ENCODE data around the gene RRBP1.
"Not testable (repeated sequence)": the region's sequence is repeated elsewhere in the genome, so short reads cannot be mapped to it uniquely, and the experiment has no call there.

Gene RRBP1

DNA sequence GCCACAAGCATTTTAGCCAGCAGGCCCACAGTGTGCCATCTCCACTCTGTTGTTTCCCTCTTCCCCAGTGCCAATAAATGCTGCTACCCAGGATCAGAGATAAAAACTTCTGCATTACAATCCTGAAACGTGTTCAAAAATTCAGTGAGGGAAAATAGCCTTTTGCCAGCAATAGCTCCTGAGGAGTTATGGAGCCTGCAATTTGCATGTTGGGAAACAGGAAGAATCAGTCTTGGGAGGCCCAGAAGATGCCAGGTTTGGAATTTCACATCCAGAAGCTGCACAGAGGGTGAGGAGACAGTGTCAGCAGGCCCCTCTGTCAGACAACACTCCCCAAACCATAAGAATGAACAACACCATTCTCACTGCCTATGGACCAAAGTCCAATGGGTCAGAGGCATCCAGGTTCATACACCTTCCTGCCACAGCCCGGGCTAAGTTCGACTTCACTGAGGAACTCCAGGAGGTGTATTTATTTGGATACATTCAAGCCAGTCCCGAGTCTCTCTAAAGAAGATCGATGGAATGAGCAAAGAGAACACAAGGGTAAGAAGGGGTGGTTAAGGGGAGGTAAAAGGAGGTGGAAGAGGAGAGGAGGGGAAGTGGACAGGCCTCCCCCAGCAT, 20.8 kb downstream of the RRBP1 start:
- no peak for DNase-seq (ENCODE audit: low read depth)

DNA sequence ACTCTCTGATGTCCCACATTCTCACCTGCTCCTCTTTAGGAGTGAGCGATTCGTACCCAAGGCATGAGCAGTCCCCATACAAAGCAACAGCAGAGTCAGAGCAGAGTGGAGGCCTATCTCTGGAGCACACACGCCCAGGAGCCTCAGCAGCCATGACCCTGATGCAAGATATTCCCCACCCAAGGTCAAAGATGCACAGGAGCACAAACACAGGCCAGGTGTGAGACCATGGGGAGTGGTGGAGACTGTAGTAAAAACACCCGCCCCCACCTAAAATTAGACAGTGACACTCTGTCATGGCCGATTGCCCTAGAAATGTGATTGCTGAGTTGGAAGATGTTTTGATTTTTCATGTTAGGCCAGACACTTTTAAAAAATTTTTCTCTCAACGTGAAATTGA, 21.4 kb downstream of the RRBP1 start:
- DNase-seq (ENCODE audit: low read depth), result no peak

DNA sequence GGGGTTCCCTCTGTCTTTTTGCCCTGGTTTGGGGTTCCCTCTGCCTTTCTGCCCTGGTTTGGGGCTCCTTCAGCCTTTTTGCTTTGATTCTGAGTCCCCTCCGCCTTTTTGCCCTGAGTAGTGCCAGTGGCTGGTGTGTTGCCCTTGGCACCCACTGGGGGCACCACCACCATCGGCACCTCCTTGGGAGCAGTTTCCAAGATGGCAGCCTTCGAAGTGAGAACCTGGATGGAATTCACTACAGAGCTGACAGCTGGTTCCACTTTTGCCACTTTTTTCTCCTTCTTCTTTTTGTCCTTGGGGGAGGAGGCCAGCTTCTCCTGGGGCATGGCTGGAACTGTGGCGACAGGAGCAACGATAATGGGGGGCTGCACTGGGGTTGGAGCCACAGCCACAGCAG, 22.2 kb downstream of the RRBP1 start:
- no peak for DNase-seq (ENCODE audit: low read depth)

DNA sequence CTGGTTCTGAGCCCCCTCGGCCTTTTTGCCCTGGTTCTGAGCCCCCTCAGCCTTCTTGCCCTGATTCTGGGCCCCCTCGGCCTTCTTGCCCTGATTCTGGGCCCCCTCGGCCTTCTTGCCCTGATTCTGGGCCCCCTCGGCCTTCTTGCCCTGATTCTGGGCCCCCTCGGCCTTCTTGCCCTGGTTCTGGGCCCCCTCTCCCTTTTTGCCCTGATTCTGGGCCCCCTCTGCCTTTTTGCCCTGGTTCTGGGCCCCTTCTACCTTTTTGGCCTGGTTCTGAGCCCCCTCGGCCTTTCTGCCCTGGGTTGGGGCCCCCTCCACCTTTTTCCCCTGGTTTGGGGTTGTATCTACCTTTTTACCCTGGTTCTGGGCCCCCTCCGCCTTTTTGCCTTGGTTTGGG, 22.7 kb downstream of the RRBP1 start:
- DNase-seq (ENCODE audit: low read depth), result not testable (repeated sequence)

DNA sequence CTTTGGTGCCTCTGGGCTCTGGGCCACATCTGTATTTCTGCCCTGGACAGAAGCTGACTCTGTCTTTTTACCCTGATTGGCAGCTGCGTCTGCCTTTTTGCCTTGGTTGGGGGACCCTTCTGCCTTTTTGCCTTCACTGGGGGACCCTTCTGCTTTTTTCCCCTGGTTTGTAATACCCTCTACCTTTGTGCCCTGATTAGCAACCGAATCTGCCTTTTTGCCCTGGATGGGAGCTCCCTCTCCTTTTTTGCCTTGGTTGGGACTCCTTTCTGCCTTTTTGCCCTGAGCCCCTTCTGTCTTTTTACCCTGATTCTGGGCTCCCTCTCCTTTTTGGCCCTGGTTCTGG, 23.4 kb downstream of the RRBP1 start:
- DNase-seq (ENCODE audit: low read depth), result no peak

DNA sequence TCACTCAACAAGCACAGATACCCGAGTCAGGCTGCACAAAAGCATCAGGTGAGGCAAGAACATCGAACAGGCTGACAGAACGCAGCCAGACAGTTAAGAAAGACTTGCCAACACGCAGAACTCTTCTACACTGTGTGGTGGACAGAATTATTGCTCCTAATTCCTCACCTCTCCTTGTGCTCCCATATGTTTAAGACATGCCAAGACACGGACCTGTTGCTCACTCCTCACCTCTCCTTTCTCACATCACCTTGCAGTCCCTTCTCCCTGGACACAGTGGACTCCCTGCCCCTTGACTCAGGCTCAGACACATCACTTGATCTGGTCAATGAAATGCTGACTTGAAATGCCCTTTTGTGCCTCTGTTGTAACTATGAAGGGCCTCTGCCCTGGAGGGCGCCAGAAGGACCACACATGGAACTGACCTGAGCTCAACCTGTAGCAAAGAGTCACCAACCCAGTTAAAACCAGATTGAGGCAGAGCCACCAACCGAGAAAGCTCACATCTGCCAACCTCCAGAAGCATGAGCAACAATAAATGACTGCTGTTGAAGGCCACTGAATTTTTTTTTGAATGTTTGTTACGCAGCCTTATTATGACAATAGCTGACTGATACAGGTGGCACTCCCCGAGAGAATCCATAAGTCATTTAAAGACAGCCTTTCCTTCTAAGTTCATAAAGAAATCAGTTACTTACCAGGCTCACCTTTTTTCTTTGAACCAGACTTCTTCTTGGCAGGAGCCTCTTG, 24.0 kb downstream of the RRBP1 start:
- DNase-seq (ENCODE audit: low read depth), result no peak

DNA sequence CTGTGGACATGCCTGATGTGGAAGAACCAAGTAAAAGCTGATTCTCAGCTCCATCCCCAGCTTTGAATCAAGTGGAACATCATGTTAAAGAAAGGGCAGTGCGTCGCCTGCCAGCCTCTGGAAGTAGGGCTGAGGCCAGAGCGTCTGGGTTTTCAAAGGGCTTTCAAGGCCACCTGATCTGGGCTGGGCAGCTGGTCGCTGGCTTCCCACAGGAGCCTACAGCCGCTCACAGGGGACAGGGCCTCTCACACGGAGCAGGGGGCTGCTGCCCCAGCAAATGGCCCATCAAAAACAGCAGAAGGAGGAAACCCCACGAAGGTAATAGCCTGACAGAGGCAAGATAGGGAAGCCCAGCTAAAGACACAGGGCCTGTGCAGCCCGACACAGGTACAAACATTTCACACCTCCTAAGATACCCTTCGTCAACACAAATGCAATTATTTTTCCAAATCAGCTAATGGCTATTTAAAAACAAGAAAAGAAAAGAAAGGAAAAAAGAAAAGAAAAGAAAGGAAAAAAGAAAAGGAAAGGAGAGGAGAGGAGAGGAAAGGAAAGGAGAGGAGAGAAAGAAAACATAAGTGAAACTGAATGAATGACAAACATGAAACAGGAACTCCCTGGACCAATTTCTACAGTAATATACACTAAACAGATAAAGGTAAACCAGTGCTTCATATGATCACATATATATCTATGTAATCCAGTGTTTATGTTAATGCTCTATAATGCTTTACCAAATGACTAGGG, 24.8 kb downstream of the RRBP1 start:
- DNase-seq (ENCODE audit: low read depth), result no peak

DNA sequence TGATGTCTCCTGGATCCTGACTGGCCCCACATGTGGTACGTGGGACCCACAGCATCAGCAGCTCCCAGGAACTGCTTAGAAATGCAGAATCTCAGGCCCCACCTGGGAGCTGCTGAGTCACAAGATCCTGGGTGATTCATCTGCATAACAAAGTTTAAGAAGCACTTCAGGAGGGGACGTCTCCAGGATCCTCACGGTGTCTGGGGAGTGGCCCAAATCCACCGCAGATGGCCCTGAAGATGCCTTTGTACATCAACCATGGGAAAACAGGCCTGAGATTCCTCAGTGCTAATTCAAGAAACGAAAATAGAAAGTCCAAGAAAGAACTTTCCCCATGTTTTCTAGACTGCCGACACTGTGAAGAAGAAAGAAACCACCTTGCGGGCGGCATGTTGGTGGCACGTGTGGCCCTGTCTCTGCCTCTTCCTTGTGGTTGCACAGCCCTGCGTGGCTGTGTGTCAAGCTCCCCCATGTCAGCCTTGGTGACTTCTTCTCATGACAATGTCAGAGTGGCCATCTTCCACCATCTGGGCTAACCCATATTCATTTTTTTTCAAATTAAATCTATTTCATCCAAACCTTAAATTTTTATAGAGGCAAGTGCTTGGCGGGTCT, 26.1 kb downstream of the RRBP1 start:
- no peak for DNase-seq (ENCODE audit: low read depth)

DNA sequence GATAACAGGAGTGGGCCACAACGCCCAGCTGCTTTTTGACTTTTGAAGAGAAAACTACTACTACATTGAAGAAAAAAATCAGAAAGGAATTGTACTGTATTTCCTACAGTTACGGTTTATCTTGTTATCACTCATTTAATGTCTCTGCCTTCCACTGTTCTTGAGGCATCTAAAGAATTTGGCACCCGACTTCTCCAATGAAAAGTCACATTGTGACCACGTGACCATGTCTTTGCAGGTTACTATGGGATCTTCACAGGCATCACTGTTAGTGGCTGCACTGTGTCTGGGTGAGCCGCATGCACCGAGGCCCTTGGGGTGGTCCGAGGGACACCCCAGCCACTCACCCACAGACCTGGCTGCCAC, 26.8 kb downstream of the RRBP1 start:
- DNase-seq (ENCODE audit: low read depth), result no peak

DNA sequence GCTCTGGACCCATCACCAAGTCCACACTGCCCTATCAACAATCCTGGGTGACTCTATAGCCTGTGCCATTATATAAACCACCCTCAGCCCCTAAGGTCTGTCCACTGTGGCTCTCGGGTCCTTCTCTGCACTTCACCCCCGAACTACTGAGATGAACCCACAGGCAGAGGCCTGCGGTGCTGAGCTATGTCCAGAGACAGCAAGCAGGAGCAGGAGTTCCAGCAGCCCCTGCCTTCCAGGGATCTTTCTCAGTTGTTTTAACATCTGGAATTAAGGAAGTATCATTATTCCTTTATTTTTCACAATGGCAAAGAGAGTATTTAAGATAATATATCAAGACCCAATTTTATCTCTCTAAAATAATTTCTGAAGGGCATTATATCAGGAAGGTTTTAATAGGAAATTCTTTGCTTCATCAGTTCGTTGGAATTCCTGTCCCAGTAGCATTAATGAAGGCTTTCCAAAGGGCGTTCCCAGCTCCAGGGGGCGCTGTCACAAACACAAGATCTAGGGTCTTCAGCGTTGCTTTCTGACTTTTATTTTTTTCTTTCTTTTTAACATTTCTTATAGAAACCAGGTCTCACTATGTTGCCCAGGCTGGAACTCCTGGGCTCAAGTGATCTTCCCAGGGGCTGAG, 27.3 kb downstream of the RRBP1 start:
- DNase-seq (ENCODE audit: low read depth), result no peak

DNA sequence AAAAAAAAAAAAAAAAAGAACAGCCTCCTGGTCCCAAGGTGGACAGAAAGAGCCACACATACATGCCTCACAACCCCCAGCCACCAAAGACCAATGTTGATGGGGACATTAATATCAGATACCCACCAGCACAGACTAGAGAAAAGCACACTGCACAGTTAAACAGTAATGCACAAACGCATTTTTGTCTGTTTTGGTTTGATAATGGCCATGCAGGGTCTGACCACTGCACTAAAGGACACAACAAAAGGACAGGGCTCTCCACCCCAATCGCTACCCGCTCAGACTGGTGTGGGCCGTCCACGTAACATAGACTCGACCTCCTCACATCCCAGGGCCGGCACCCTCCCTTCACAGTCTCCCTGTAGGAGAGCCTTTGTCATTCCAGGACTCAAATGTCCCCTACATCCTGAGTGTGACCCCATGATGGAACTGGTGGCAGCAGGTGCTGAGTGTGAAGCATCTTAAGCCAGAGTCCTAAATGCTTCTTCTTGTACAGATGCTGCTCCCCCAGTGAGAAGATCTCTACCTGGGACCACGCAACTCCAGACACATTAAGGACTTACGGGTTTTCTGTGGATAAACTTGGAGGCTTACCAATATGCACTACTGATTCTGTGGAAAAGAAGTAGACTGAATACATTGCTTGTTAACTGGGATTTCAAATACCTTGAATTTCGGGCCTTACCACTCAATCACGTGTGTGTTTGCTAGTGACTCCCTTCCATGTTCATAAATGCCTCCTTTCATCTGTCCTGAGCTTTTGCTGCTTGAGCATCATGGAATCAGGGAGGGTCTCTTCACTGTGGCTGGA, 28.0 kb downstream of the RRBP1 start:
- DNase-seq (ENCODE audit: low read depth), result no peak

DNA sequence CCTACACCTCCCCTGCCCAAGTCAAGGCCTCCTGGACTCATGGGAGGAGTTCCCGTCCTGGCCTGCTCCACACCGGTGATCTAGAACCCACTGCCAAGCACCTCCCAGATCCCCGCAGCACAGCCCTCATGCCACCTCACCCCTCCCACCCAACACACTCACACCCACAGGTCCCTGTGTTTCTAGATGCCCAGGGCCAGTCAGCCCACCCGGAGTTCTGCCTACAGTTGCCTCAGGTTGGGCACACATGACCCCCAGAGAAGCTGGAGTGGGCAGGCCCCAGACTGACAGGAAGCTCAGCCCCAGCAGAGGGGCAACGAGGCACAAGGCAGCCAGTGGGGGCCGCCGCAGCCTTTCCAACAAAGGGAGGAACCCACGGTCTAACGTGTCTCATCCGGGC, 29.6 kb downstream of the RRBP1 start:
- no peak for DNase-seq (ENCODE audit: low read depth)

DNA sequence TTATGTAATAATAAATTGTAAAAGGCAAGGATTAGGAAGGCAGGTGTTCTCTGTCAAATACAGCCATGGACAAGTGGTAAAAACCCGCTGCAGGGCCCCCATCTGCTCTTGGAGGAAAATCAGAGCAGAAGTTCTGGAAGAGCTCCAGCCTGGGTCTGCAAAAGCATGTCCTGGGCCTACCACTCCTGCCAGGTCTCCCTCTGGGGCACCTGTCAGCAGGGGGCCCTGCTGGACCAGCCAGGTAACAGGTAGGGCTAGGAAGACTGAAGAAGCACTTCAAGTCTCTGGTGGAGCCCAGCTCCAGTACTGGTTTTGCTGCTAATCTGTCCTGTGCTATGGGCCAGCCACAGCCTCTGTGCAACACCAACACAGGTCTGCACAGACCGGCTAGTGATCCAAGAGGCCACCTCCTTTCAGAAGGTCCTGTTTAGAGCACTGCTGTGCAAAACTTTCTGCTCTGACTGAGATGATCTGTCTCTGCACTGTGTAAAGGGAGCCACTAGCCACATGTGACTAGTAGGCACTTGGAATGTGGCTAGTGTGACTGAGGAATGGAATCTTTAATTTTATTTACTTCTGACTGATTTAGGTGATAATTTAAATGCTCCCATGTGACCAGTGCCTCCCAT, 30.2 kb downstream of the RRBP1 start:
- DNase-seq (ENCODE audit: low read depth), result no peak

DNA sequence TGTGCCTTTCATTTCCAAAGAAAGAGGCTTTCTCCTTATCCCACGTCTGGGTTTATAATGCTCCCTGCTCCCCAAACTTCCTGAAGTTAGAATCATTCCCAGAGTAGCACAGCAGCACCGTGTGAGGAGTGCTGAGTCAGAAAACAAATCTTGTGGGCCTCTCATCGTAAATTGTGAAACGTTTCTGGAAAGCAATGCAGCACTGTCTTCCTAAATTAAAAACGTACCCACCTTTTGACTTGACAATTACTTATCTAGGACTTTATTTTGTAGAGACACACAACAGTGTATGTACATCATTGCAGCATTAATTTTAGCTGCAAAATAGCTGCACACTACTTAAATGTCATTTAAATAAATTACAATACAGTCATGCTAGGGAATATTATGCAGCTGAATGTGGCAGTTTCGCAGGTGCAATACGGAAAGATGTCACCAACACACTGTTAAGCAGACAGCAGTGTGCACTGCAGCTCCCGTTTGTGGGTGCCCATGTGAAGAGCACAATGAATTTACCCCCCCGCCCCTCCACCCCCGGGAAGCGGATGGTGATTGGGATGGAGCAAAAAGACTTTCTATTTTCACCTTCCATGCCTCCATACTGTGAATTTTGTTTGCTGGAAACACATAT, 30.8 kb downstream of the RRBP1 start:
- DNase-seq (ENCODE audit: low read depth), result no peak

DNA sequence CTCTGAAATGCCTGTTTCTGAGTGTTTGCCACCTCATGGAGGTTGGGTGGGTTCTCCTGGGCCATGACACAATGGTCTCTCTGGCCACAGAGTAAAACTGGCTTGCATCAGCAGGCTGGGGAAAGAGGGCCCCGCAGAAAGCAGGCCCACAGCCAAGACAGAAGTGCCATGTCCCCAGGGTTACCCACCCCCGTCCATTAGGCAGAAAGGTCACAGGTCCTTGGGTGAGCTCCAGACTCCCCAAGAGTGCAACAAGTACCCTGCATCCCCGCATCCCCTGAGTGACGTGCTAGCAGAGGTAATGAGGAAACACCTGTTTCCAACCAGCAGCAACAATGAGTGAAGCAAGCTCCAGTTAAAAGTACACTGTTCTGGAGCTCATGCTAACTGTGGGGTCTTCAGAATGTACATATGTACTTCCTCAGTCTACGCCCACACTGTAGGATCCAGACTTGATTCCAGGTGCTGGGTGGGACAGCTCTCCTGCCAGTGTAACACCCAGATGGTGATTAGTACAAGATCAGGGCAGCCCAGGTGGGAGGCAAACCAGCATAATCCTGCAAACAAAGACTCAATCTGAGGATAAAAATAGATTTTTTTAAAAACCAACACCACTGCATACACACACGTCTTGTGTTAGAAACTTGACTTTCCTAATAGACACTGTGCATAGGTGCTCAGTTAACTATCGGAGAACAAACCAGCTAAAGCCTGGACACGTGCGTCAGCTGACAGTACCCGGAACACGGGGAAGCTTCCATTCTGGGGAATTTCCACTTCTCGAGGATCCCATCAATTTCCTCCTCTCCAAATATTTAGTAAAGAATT, 31.5 kb downstream of the RRBP1 start:
- DNase-seq (ENCODE audit: low read depth), result no peak

DNA sequence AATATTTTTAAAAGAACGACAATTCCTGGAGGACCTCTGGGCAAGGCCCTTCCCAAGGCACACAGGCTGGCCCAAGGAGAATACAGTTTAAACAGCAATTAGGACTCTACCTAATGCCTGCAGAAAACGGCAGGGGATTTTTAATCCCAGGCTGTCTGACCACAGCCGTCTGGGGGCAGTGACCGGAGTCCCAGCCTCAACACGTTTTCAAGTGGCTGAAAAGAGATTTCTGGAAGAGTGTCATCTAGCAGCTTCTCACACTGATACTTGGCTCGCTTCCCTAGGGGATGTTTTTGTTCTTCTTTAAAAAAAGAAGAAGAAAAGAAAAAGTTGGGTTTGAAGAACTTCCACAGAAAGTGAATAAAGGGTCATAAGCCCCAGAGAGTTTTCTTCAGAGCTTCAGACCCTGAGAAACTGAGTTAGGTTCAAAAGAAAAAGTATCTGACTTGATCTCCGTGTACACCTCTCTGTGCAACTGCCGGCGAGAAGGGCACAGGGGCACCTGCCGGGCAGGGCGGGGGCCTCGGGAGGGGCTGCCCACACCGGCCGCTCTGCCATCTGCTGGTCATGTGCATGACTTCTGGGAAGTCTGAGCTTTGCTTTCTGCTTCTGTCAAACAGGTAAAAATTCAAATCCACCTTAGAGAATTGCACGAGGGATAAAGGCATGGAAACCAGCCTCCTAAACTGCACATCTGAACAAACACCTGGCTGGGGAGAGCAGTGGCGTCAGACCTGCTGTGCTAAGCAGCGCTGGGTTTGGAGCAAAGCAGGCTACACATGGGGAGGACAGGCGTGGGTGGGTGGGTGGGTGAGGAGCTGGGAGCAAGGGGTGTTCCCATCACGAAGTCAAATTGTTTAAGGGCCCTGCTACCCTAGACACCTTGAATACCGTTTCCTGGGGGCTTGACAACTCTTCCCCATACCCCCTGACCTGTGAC, 33.0 kb downstream of the RRBP1 start:
- DNase-seq (ENCODE audit: low read depth), result no peak

DNA sequence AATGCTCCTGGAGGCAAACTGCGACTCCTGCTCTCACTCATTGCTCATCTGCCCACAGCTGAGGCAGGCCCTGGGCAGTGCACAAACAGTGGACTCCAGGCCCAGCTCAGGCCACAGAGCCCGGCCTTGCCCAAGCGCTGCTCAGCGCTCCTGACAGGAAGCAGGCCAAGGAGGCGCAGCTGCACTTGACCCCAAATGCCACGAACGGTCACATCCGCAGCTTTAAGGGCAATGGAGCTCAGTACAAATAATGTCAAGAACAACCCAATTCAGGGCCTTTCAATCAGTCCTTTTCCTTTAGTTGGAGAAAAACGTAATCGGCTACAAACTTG, 33.8 kb downstream of the RRBP1 start:
- no peak for DNase-seq (ENCODE audit: low read depth)

DNA sequence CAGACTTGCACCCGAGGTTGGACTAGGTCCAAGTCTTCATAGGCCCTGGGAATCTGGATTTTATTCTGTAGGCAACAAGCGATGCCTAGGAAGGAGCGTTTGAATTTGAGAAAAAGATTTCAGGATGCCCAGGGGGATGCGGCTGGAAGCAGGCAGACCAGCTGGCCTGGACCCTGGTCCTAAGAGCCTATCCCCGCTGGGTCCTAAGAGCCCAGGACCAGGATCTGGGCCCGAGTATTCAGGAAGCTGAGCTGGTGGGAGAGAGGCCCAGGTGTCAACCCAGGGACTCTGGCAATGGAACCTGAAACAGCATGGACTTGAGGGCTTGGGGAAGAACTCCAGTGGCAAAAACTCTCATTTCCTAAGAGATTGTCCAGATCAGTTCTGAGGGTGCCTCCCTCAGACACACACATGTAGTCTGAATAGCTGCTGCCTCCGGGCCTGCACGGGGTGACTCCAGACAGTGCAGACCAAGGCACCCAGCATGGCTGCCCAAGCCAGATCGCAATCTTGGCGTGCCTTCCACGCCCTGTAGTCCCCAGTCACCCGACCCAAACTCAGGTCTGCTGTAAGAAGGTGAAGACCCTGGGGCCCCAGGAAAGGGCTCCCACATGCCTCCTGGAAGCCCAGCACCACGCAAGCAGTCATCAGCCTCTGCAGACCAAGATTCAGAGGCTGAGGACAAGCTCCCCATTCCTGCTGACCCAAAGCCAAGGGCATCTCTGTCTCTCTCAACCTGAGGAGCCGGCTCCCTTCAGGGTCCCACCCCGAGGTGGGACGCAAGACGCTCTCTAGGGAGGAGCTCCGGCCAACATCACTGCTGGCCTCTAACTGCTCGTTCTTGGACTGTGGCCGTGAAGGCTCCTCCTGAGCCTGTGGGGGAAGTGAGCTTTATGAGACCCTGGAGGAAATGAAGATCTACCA, 34.4 kb downstream of the RRBP1 start:
- no peak for DNase-seq (ENCODE audit: low read depth)
